HK-2 (cell line): ENCODE data around the gene KRT16.

ENCODE experiments used
- DNase-seq: peaks from one replicate; pipeline ENCODE4 v3.0.0-alpha.2; 2018; ENCODE audit not compliant: unreplicated experiment

KRT16 gene

GRCh38 chr17:41612376-41613160 lies at the start of gene KRT16:
TSS of gene KRT16 (minus strand) at chr17:41612767. CDS start at chr17:41612688, 79 bp downstream.
- peak; percentile 25 for DNase-seq

GRCh38 chr17:41660221-41660711 lies 47.7 kb upstream of the KRT16 start:
- DNase-seq: no peak

GRCh38 chr17:41659427-41660212 lies 47.1 kb upstream of the KRT16 start:
- no peak for DNase-seq

- DNase-seq: no peak
Measured at GRCh38 chr17:41658846-41659245, 46.3 kb upstream of the KRT16 start.

- no peak for DNase-seq
Measured at GRCh38 chr17:41657936-41658335, 45.4 kb upstream of the KRT16 start.

- DNase-seq: no peak
Measured at GRCh38 chr17:41657176-41657754, 44.7 kb upstream of the KRT16 start.

- no peak for DNase-seq
Measured at GRCh38 chr17:41656249-41657023, 43.9 kb upstream of the KRT16 start.

- DNase-seq: no peak
Measured at GRCh38 chr17:41655611-41656111, 43.1 kb upstream of the KRT16 start.

- DNase-seq: no peak
Measured at GRCh38 chr17:41654678-41655607, 42.4 kb upstream of the KRT16 start.

GRCh38 chr17:41653892-41654677 lies 41.5 kb upstream of the KRT16 start:
- DNase-seq: no peak

- no peak for DNase-seq
Measured at GRCh38 chr17:41653421-41653820, 40.9 kb upstream of the KRT16 start.

- DNase-seq: no peak
Measured at GRCh38 chr17:41652461-41652970, 39.9 kb upstream of the KRT16 start.

GRCh38 chr17:41651625-41652460 lies 39.3 kb upstream of the KRT16 start:
- no peak for DNase-seq

- DNase-seq: no peak
Measured at GRCh38 chr17:41650794-41651624, 38.4 kb upstream of the KRT16 start.

- DNase-seq: no peak
Measured at GRCh38 chr17:41649923-41650519, 37.5 kb upstream of the KRT16 start.

- peak; percentile 90 for DNase-seq
Measured at GRCh38 chr17:41648411-41649195, 36.0 kb upstream of the KRT16 start.
